ENCODE data around the gene APEH. TPM values are rescaled to one million over a fixed set of nuclear protein-coding genes. Genes with fewer than 3 reads are reported as not detected.

APEH gene
- total and polyA plus RNA-seq, 2 donors from 2014 or later: 138 to 143 TPM

DNA sequence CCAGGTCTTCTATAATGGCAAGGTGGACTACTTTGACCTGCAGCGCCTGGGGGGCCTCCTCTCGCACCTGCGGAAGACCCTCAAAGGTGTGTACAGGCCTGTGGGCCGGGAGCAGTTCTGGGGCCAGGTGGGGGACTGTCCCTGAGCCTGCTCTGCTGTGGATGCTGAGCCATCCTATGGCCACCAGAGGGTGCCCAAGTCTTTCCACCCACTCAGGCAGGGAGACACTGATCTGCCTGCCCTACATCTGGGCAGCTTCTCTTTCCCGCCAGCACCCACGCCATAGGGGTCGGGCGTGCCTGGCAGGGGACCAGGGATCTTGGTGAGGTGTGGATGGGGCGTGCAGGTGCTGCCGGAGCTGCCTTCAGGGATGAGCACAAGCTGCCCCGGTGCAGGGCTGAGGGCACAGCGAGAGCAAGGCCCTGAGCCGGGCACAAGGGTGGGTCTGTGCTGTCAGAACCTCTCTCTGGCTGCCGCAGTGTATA, 29.3 kb downstream of the APEH start:
- no peak overlapping the region for H3K9ac ChIP-seq (ENCODE audit: low read length in 3 of 3)
- H3K27me3 ChIP-seq (ENCODE audit: control insufficient read depth, insufficient read depth, low read length): no peaks in the 10 kb centered on the region
- intact Hi-C loops (cut with DNase I): no loop called here
- peaks cover 0 to 24% (median 17%) of the 10 kb centered on the region in 3 donors for H3K36me3 ChIP-seq (ENCODE audit: control insufficient read depth in 2 of 3, insufficient read depth in 3 of 3, low read length in 3 of 3)
- TF ChIP-seq, protein P1, sequence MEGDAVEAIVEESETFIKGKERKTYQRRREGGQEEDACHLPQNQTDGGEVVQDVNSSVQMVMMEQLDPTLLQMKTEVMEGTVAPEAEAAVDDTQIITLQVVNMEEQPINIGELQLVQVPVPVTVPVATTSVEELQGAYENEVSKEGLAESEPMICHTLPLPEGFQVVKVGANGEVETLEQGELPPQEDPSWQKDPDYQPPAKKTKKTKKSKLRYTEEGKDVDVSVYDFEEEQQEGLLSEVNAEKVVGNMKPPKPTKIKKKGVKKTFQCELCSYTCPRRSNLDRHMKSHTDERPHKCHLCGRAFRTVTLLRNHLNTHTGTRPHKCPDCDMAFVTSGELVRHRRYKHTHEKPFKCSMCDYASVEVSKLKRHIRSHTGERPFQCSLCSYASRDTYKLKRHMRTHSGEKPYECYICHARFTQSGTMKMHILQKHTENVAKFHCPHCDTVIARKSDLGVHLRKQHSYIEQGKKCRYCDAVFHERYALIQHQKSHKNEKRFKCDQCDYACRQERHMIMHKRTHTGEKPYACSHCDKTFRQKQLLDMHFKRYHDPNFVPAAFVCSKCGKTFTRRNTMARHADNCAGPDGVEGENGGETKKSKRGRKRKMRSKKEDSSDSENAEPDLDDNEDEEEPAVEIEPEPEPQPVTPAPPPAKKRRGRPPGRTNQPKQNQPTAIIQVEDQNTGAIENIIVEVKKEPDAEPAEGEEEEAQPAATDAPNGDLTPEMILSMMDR (IDR thresholded peaks at IDR 0.05; ENCODE audit: borderline replicate concordance, extremely low read depth, insufficient read depth): peak; percentile 64
- peak in 4 of 5 donors; percentile 61 to 81 (median 74) for DNase-seq
- FAIRE-seq: no peak
- H3K27ac ChIP-seq (ENCODE audit: low read depth in 2 of 2, low read length in 2 of 2): no peak overlapping the region
- H3K4me1 ChIP-seq (ENCODE audit: control insufficient read depth in 2 of 3, insufficient read depth in 2 of 3, low read depth in 1 of 3, low read length in 3 of 3): no peaks in the 10 kb centered on the region
- H3K9me3 ChIP-seq (ENCODE audit: control insufficient read depth in 2 of 3, insufficient read depth in 1 of 3, low read length in 3 of 3): no peaks in the 10 kb centered on the region
- H3K4me3 ChIP-seq (ENCODE audit: low read length in 3 of 3): no peak overlapping the region

DNA sequence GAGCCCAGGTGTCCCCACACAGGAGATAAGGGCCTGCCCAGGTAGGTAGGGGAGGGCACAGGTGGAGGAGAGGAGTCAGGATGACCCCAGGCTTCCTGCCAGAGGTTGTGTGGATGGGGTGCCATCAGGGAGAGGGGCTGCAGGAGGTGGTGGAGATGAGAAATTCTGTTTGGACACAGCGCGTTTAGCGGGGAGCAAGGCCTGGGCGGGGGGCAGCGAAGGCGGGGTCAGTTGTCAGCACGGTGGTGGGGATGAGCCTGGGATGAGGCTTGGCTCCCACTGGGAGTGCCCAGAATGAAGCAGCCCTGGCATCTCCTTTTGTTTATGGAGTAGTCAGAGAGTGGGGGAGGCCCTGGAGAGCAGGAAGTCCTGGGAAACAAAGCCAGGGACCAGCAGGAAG, 29.8 kb downstream of the APEH start:
- no peak for DNase-seq
- Histone ChIP-seq H3K36me3 (ENCODE audit: control insufficient read depth in 2 of 3, insufficient read depth in 3 of 3, low read length in 3 of 3) (peaks cover 0 to 24% (median 15%) of the 10 kb centered on the region in 3 donors), H3K9ac (ENCODE audit: low read length in 3 of 3) (no peak overlapping the region), H3K4me3 (ENCODE audit: low read length in 3 of 3) (no peak overlapping the region), H3K9me3 (ENCODE audit: control insufficient read depth in 2 of 3, insufficient read depth in 1 of 3, low read length in 3 of 3) (no peaks in the 10 kb centered on the region), H3K4me1 (ENCODE audit: control insufficient read depth in 2 of 3, insufficient read depth in 2 of 3, low read depth in 1 of 3, low read length in 3 of 3) (no peaks in the 10 kb centered on the region), H3K27ac (ENCODE audit: low read depth in 2 of 2, low read length in 2 of 2) (no peak overlapping the region), H3K27me3 (ENCODE audit: control insufficient read depth, insufficient read depth, low read length) (no peaks in the 10 kb centered on the region)
- intact Hi-C loops (cut with DNase I): no loop called here
- no peak for FAIRE-seq
- TF ChIP-seq, protein P1 (IDR thresholded peaks at IDR 0.05; ENCODE audit: borderline replicate concordance, extremely low read depth, insufficient read depth): no peak

- Histone ChIP-seq H3K9me3 (ENCODE audit: control insufficient read depth in 2 of 3, insufficient read depth in 1 of 3, low read length in 3 of 3) (no peaks in the 10 kb centered on the region), H3K36me3 (ENCODE audit: control insufficient read depth in 2 of 3, insufficient read depth in 3 of 3, low read length in 3 of 3) (peaks cover 0 to 24% (median 15%) of the 10 kb centered on the region in 3 donors), H3K27me3 (ENCODE audit: control insufficient read depth, insufficient read depth, low read length) (no peaks in the 10 kb centered on the region), H3K9ac (ENCODE audit: low read length in 3 of 3) (no peak overlapping the region), H3K27ac (ENCODE audit: low read depth in 2 of 2, low read length in 2 of 2) (no peak overlapping the region), H3K4me3 (ENCODE audit: low read length in 3 of 3) (no peak overlapping the region), H3K4me1 (ENCODE audit: control insufficient read depth in 2 of 3, insufficient read depth in 2 of 3, low read depth in 1 of 3, low read length in 3 of 3) (no peaks in the 10 kb centered on the region)
- FAIRE-seq: no peak
- intact Hi-C loops (cut with DNase I): no loop called here
- DNase-seq: peak in 1 of 5 donors; percentile 61
- TF ChIP-seq, protein P1 (IDR thresholded peaks at IDR 0.05; ENCODE audit: borderline replicate concordance, extremely low read depth, insufficient read depth): no peak
Observed at GRCh38 chr3:49704629-49705028, 30.5 kb downstream of the APEH start.

Data from kidney (tissue), 14 donors.